Keratinocyte (primary cell): ENCODE measurements around the gene BHLHE40. TPM values are rescaled to one million over a fixed set of nuclear protein-coding genes. Genes with fewer than 3 reads are reported as not detected.
A peak's percentile ranks its signal among the peaks of the same experiment; 100 is the strongest.

Source experiments
- DNase-seq: peaks from one replicate; pipeline ENCODE4 v3.0.0-alpha.2; 2011; ENCODE audit warnings: low read depth, missing footprints, low spot score
- FAIRE-seq: peaks from 2 replicates; lab custom pipeline; 2011; peaks lifted over from hg19 to GRCh38; lab: Jason Lieb, UNC
- H2AFZ ChIP-seq: 2 replicates; pipeline ENCODE4 v1.6.0; 2012; ENCODE audit warnings: low read length, control low read depth, inconsistent platforms; ENCODE audit not compliant: control insufficient read depth
- H3K27ac ChIP-seq: 2 replicates; pipeline ENCODE4 v1.5.1; 2011; ENCODE audit warnings: low read length; ENCODE audit not compliant: control insufficient read depth, insufficient read depth
- H3K27me3 ChIP-seq: 3 replicates; pipeline ENCODE4 v1.6.0; 2011; ENCODE audit warnings: low read length; ENCODE audit not compliant: control insufficient read depth, insufficient read depth; ENCODE audit errors: extremely low read depth
- H3K36me3 ChIP-seq, 2 experiments: 2 replicates in 1 of 2; 3 replicates in 1 of 2; pipeline ENCODE4 v1.5.1; 2011; ENCODE audit warnings: low read length in 2 of 2, mild to moderate bottlenecking in 1 of 2; ENCODE audit not compliant: control insufficient read depth in 2 of 2, insufficient read depth in 2 of 2; ENCODE audit errors: extremely low read depth in 1 of 2
- H3K4me1 ChIP-seq: 3 replicates; pipeline ENCODE4 v1.5.1; 2011; ENCODE audit warnings: low read length; ENCODE audit not compliant: control insufficient read depth, insufficient read depth; ENCODE audit errors: extremely low read depth
- H3K4me2 ChIP-seq: 3 replicates; pipeline ENCODE4 v1.6.0; 2011; ENCODE audit warnings: low read depth, low read length; ENCODE audit not compliant: control insufficient read depth, insufficient read depth; ENCODE audit errors: extremely low read depth
- H3K4me3 ChIP-seq, 3 experiments: fragments of 200-600 bp in 1 of 3; sonication (generic) in 1 of 3; 2 replicates in 2 of 3; 3 replicates in 1 of 3; pipeline ENCODE4 v1.5.1; 2011 to 2016; ENCODE audit warnings: low read length in 3 of 3, mild to moderate bottlenecking in 3 of 3, control low read depth in 2 of 3, inconsistent platforms in 1 of 3, low read depth in 1 of 3, mixed read lengths in 1 of 3, mixed run types in 1 of 3, moderate library complexity in 1 of 3; ENCODE audit not compliant: control insufficient read depth in 2 of 3, insufficient read depth in 2 of 3; ENCODE audit errors: extremely low read depth in 1 of 3
- H3K79me2 ChIP-seq: 2 replicates; pipeline ENCODE4 v1.6.0; 2012; ENCODE audit warnings: low read length; ENCODE audit not compliant: control insufficient read depth, insufficient read depth
- H3K9ac ChIP-seq: 3 replicates; pipeline ENCODE4 v1.6.0; 2011; ENCODE audit warnings: low read length; ENCODE audit not compliant: control insufficient read depth, insufficient read depth; ENCODE audit errors: extremely low read depth
- H3K9me1 ChIP-seq: 3 replicates; pipeline ENCODE4 v1.6.0; 2011; ENCODE audit warnings: low read length; ENCODE audit not compliant: control insufficient read depth, insufficient read depth; ENCODE audit errors: extremely low read depth
- H3K9me3 ChIP-seq: 2 replicates; pipeline ENCODE4 v1.5.1; 2012; ENCODE audit warnings: low read depth, low read length; ENCODE audit not compliant: control insufficient read depth
- H4K20me1 ChIP-seq: 3 replicates; pipeline ENCODE4 v1.6.0; 2011; ENCODE audit warnings: low read length; ENCODE audit not compliant: control insufficient read depth, insufficient read depth; ENCODE audit errors: extremely low read depth
- CTCF ChIP-seq, 3 experiments: IDR thresholded peaks in 1 of 3; conservative IDR thresholded peaks in 1 of 3; optimal IDR thresholded peaks in 1 of 3; 2 replicates in 2 of 3; 3 replicates in 1 of 3; pipeline versions ENCODE3 to v1.5.1; 2011; ENCODE audit warnings: low read length in 3 of 3, mild to moderate bottlenecking in 3 of 3, moderate library complexity in 2 of 3, control low read depth in 1 of 3, inconsistent platforms in 1 of 3; ENCODE audit not compliant: insufficient read depth in 2 of 3; ENCODE audit errors: extremely low read depth in 1 of 3
- EZH2 ChIP-seq: IDR thresholded peaks from one replicate; pipeline ENCODE4 v1.6.1; 2012; ENCODE audit warnings: inconsistent platforms, mild to moderate bottlenecking, low read length, moderate library complexity
- dilution Hi-C: fragments of 300-500 bp; cut with MboI; formaldehyde crosslinking; loops from one replicate; pipeline ENCODE4 v1.7.0; 2020; ENCODE audit warnings: low sequenced_read_pairs; ENCODE audit not compliant: extremely low pct_ligation_motif_present
- polyA plus RNA-seq, 5 experiments: library from polyadenylated mRNA; depleted of rRNA in 3 of 5; stranded (reverse) in 3 of 5; stranded (forward) in 1 of 5; unstranded in 1 of 5; fragments of >200 nt; gene quantifications; 1 replicate in 1 of 5; 2 replicates in 3 of 5; 3 replicates in 1 of 5; pipeline versions ENCODE4 v1.2.1 to v1.2.3, GENCODE V29; 2011 to 2012; ENCODE audit warnings: missing spikeins in 2 of 5, low read depth in 1 of 5, low replicate concordance in 1 of 5

Gene BHLHE40
- polyA plus RNA-seq, 1 donor (not counting 4 experiments of a cell fraction or from before 2014, with no cell fraction given) = 95.7 TPM

GRCh38 chr3:5022966-5023776 lies 43.9 kb downstream of the BHLHE40 start:
- Histone ChIP-seq H3K4me2 (peak overlapping the region; percentile 61), H3K9me3 (no peaks in the 10 kb centered on the region), H3K9ac (peak overlapping the region; percentile 82), H4K20me1 (no peaks in the 10 kb centered on the region), H3K36me3 (no peaks in the 10 kb centered on the region), H3K4me3 (no peak overlapping the region), H3K79me2 (no peaks in the 10 kb centered on the region), H2AFZ (no peak overlapping the region), H3K9me1 (no peaks in the 10 kb centered on the region), H3K27me3 (no peaks in the 10 kb centered on the region), H3K4me1 (peaks cover 72% of the 10 kb centered on the region), H3K27ac (peak overlapping the region; percentile 97)
- TF ChIP-seq EZH2 = no peak
- no peak for TF ChIP-seq CTCF (optimal IDR thresholded peaks at IDR 0.05 in 1 of 3, IDR thresholded peaks at IDR 0.05 in 1 of 3, conservative IDR thresholded peaks at IDR 0.05 in 1 of 3; ENCODE audit: extremely low read depth in 1 of 3, insufficient read depth in 2 of 3, low read length in 3 of 3)
- dilution Hi-C loops = no loop called here
- DNase-seq (peak; percentile 98), FAIRE-seq (peak; percentile 67)

GRCh38 chr3:5023777-5024346 lies 44.6 kb downstream of the BHLHE40 start:
- FAIRE-seq (no peak), DNase-seq (no peak)
- H4K20me1 ChIP-seq = no peaks in the 10 kb centered on the region
- peak overlapping the region; percentile 82 for H3K9ac ChIP-seq
- H3K27ac ChIP-seq = peak overlapping the region; percentile 97
- H3K4me2 ChIP-seq = peak overlapping the region; percentile 57
- H3K36me3 ChIP-seq = no peaks in the 10 kb centered on the region
- no peaks in the 10 kb centered on the region for H3K27me3 ChIP-seq
- peaks cover 65% of the 10 kb centered on the region for H3K4me1 ChIP-seq
- dilution Hi-C loops = no loop called here
- TF ChIP-seq EZH2 (no peak), CTCF (optimal IDR thresholded peaks at IDR 0.05 in 1 of 3, IDR thresholded peaks at IDR 0.05 in 1 of 3, conservative IDR thresholded peaks at IDR 0.05 in 1 of 3; ENCODE audit: extremely low read depth in 1 of 3, insufficient read depth in 2 of 3, low read length in 3 of 3) (no peak)
- no peak overlapping the region for H3K4me3 ChIP-seq
- no peaks in the 10 kb centered on the region for H3K9me3 ChIP-seq
- H3K79me2 ChIP-seq = no peaks in the 10 kb centered on the region
- no peaks in the 10 kb centered on the region for H3K9me1 ChIP-seq
- no peak overlapping the region for H2AFZ ChIP-seq
